NCI-H2196 treated with DMSO at 0.1 percent for 48 hours (cell line): Measurements from ENCODE around the gene SLC9B1.
"Not testable (repeated sequence)": the region's sequence is repeated elsewhere in the genome, so short reads cannot be mapped to it uniquely, and the experiment has no call there.

Source experiments
- DNase-seq: peaks from one replicate; lab custom pipeline; 2025; ENCODE audit not compliant: unreplicated experiment; lab: John Stamatoyannopoulos, UW

SLC9B1 gene

GRCh38 chr4:103012060-103012459 is 7.4 kb downstream of the SLC9B1 start:
- no peak for DNase-seq

DNA sequence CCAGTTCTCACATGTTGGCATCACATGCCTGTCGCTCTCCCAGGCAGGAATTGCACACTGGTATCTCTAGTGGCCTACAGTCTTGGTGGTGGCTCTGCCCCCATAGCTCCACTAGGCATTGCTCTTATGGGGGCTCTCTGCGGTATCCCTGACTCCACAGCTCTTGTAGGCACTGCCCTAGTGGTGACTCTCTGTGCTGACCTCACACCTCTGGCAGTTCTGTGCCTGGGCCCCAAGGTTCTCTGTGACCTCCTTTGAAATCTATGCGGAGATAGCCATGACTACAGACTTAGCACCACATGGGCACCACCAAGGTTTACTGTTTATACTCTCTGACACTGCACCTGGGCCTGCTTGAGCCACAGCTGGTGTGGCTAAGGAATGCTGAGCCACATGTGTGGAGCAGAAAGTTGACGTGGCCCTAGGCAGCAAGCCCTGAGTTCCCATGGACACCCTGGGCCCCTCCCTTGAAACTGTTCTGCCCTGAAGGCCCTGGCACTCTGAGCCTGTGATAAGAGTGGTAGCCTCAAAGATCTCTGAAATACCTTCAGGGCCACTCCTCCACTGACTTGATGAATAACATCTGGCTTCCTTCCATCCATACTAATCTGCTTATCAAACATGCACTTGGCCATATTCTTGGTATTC is 8.0 kb downstream of the SLC9B1 start:
- no peak for DNase-seq

- DNase-seq = no peak
Observed at GRCh38 chr4:103010804-103011203, 8.7 kb downstream of the SLC9B1 start.

- DNase-seq = no peak
Observed at GRCh38 chr4:103008875-103009729, 10.4 kb downstream of the SLC9B1 start.

DNA sequence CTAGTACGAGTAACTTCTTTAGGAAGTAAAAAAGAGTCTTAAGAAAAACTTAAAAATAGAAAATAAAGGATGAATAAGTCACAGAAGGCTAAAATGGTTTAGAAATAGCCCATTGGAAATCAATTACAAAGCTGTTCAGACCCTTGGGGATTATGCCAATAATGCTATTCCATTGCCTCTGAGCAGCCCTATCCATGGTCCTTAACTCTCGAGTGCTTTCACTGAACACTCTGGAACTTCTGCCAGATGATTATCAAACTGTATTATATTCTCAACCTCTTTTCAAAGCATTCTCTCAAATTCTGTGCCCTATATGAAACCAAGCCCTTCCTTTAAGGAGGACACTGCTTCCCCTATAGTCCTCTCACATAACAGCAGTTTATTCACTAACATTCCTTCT is 17.0 kb downstream of the SLC9B1 start:
- DNase-seq = no peak

DNA sequence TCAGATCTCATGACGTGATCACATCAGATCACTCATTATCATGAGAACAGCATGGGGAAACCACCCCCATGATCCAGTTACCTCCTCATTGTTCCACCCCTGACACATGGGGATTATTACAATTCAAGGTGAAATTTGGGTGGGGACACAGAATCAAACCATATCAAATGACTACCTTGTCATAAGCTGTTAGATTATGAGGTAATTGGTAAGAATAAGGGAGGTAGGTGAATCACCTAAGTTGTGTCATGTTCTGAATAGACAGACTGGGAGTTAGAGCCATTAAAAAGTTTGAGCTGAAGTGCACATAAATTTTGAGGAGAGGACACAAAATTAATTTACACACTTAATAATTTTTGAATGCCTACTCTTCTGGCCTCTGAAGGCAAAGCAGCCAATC is 24.7 kb downstream of the SLC9B1 start:
- no peak for DNase-seq

- not testable (repeated sequence) for DNase-seq
Observed at GRCh38 chr4:102993985-102994384, 25.5 kb downstream of the SLC9B1 start.

GRCh38 chr4:102988429-102989020 is 31.0 kb downstream of the SLC9B1 start:
- DNase-seq = no peak

DNA sequence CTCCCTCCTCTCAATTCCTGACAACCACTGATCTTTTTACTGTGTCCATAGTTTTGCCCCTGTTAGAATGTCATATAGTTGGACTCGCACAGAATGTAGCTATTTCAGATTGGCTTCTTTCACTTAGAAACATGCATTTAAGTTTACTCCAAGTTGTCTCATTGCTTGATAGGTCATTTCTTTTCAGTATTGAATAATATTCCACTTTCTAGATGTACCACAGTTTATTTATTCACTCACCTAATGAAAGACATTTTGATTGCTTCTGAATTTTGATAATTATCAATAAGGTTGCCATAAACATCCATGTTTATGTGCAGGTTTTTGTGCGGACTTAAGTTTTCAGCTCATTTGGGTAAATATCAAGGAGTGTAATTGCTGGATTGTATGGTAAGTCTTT is 38.5 kb downstream of the SLC9B1 start:
- DNase-seq = no peak

- not testable (repeated sequence) for DNase-seq
Observed at GRCh38 chr4:102961813-102962212, 57.7 kb downstream of the SLC9B1 start.

DNA sequence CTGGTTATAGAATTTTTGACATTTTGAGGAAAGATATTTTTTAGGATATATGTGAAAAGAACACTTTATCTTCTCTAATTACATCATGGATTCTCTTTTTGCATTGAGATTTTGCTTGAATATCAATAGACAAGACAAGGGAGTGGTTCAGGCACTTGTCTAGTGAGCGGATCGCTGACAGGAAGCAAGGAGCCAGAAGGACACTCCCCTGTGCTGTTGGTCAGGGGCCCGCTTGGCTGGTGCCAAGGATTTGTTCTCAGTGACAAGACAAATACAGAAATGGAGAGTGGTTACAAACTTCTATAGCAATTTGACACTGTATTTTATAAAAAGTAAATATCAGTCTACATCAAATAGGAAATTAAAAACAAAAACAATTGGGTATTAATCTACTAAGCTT is 60.0 kb downstream of the SLC9B1 start:
- DNase-seq = no peak

GRCh38 chr4:102945066-102945465 is 74.4 kb downstream of the SLC9B1 start:
- no peak for DNase-seq

DNA sequence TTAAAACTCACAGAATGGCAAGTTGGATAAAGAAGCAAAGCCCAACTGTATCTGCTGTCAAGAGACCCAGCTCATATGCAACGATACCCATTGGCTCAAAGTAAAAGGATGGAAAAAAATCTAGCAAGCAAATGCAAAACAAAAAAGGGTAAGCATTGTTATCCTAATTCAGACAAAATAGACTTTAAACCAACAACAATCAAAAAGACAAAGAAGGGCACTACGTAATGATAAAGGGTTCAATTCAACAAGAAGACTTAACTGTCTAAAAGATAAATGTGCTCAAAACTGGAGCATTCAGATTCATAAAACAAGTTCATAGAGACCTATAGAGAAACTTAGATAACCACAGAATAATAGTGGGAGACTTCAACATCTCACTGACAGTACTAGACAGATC is 81.4 kb downstream of the SLC9B1 start:
- not testable (repeated sequence) for DNase-seq

DNA sequence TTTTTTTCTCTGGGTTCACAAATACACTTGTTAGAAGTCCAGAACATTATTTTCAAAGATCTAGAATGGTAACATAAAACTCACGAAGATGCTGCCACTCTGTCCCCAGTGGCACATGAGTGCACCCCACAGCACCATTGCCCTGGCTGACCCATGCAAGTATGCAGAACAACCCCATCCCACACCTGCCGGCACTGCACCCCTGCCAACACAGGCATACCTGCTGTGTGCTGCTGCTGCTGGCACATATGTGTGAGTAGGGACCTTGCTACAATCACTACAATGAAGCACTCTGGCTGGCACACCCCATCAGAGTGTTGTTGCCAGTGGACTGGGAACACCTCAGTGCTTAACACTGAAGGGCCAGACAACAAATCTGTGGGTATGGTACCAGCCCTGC is 83.8 kb downstream of the SLC9B1 start:
- DNase-seq = no peak

DNA sequence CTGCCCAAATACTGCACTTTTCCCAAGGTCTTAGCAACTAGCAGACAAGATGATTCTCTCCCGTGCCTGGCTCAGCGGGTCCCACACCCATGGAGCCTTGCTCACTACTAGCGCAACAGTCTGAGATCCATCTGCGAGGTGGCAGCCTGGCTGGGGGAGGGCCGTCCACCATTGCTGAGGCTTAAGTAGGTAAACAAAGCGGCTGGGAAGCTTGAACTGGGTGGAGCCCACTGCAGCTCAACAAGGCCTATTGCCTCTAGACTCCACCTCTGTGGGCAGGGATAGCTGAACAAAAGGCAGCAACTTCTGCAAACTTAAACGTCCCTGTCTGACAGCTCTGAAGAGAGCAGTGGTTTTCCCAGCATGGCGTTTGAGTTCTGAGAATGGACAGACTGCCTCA is 99.8 kb downstream of the SLC9B1 start:
- not testable (repeated sequence) for DNase-seq

DNA sequence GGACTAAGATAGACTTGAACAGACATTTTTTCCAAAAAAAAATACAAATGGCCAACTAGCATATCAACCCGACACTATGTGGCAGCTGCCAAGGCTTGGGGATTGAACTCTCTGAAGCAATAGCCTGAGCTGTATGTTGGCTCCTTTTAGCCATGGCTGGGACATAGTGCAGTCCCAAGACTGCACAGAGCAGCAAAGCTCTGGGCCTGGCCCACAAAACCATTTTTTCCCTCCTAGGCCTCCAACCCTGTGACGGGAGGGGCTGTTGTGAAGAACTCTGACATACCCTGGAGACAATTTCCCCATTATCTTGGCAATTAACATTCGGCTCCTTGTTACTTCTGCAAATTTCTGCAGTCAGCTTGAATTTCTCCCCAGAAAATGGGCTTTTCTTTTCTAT is 100.6 kb downstream of the SLC9B1 start:
- no peak for DNase-seq

- DNase-seq = no peak
Observed at GRCh38 chr4:102901804-102902203, 117.7 kb downstream of the SLC9B1 start.

DNA sequence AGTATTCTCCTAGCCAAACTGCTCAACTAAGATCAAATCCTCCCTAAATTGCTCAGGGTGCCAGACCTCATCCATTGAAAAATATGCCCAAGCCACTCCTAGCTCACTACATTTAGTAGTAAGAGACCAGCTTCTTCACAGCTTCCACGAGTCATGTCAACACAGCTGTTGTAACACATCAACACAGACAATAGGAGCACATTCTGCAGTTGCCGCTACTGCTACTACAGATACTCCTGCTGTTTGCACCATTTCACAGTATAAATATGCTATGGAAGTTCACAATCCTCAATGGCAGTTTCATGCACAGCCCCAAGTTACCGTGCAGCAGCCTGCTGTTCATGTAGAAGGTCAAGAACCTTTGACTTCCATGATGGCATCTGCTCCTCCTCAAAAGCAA is 121.9 kb downstream of the SLC9B1 start:
- DNase-seq = not testable (repeated sequence)

- not testable (repeated sequence) for DNase-seq
Observed at GRCh38 chr4:102896547-102896946, 123.0 kb downstream of the SLC9B1 start.

- DNase-seq = peak; percentile 17
Observed at GRCh38 chr4:102889866-102890265, 129.6 kb downstream of the SLC9B1 start.

- DNase-seq = not testable (repeated sequence)
Observed at GRCh38 chr4:102888570-102888969, 130.9 kb downstream of the SLC9B1 start.

GRCh38 chr4:102883278-102883677 is 136.2 kb downstream of the SLC9B1 start:
- no peak for DNase-seq
